SU-DHL-6 (cell line): Measurements from ENCODE around the gene ABL2.

Experiments used
- EZH2phosphoT487 ChIP-seq: fragments of 200-600 bp; sonication (generic), shearing (Covaris generic); conservative IDR thresholded peaks from 2 replicates; pipeline ENCODE4 v1.6.1; 2018; ENCODE audit warnings: mild to moderate bottlenecking, antibody characterized with exemption, low read length, moderate library complexity, mixed read lengths
- TF ChIP-seq, protein P1 (sequence below): fragments of 200-600 bp; sonication (generic); IDR thresholded peaks from one replicate; pipeline ENCODE4 v1.5.1; 2017; ENCODE audit warnings: antibody characterized with exemption, mild to moderate bottlenecking, low read length, moderate library complexity; ENCODE audit not compliant: insufficient read depth, poor library complexity, severe bottlenecking

DNA sequence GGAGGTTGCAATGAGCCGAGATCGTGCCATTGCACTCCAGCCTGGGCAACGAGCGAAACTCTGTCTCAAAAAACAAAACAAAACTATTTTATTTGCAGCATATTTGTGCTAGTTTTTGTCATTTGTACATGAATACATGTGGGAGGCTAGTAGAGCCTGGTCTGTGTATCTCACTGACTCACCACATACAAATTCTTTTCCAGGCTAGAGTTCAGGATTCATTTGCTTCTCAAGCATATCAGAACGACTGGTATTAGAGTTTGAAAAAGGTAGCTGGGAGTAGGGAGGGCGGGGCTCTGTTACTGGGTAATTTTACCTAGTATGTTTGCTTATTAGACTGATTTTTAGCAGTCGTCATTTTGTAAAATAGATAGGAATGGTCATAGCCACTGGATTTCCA is 152.1 kb downstream of the ABL2 start:
- TF ChIP-seq, protein P1, sequence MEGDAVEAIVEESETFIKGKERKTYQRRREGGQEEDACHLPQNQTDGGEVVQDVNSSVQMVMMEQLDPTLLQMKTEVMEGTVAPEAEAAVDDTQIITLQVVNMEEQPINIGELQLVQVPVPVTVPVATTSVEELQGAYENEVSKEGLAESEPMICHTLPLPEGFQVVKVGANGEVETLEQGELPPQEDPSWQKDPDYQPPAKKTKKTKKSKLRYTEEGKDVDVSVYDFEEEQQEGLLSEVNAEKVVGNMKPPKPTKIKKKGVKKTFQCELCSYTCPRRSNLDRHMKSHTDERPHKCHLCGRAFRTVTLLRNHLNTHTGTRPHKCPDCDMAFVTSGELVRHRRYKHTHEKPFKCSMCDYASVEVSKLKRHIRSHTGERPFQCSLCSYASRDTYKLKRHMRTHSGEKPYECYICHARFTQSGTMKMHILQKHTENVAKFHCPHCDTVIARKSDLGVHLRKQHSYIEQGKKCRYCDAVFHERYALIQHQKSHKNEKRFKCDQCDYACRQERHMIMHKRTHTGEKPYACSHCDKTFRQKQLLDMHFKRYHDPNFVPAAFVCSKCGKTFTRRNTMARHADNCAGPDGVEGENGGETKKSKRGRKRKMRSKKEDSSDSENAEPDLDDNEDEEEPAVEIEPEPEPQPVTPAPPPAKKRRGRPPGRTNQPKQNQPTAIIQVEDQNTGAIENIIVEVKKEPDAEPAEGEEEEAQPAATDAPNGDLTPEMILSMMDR = no peak
- no peak for TF ChIP-seq EZH2phosphoT487
